BLaER1 (cell line): Measurements from ENCODE around the gene UAP1L1.
"Not testable (repeated sequence)": the region's sequence is repeated elsewhere in the genome, so short reads cannot be mapped to it uniquely, and the experiment has no call there.

ENCODE experiments used
- H3K27ac ChIP-seq: shearing (Covaris generic); formaldehyde crosslinking; 2 replicates; pipeline ENCODE4 v1.8.1; 2022
- H3K27me3 ChIP-seq: shearing (Covaris generic); formaldehyde crosslinking; 2 replicates; pipeline ENCODE4 v1.8.1; 2022
- H3K36me3 ChIP-seq: shearing (Covaris generic); formaldehyde crosslinking; 2 replicates; pipeline ENCODE4 v1.8.1; 2022
- H3K4me1 ChIP-seq: shearing (Covaris generic); formaldehyde crosslinking; 2 replicates; pipeline ENCODE4 v1.8.1; 2022
- H3K4me2 ChIP-seq: shearing (Covaris generic); formaldehyde crosslinking; 2 replicates; pipeline ENCODE4 v1.8.1; 2022
- H3K4me3 ChIP-seq: shearing (Covaris generic); formaldehyde crosslinking; 2 replicates; pipeline ENCODE4 v1.8.1; 2022
- H3K9ac ChIP-seq: shearing (Covaris generic); formaldehyde crosslinking; 2 replicates; pipeline ENCODE4 v1.8.1; 2022
- H3K9me3 ChIP-seq: shearing (Covaris generic); formaldehyde crosslinking; 2 replicates; pipeline ENCODE4 v1.8.1; 2022
- H4K20me1 ChIP-seq: shearing (Covaris generic); formaldehyde crosslinking; 2 replicates; pipeline ENCODE4 v1.8.1; 2022
- Cebpa-rat ChIP-seq: shearing (Covaris generic); IDR thresholded peaks from 2 replicates; pipeline ENCODE4 v1.8.1; 2022

The UAP1L1 gene

DNA sequence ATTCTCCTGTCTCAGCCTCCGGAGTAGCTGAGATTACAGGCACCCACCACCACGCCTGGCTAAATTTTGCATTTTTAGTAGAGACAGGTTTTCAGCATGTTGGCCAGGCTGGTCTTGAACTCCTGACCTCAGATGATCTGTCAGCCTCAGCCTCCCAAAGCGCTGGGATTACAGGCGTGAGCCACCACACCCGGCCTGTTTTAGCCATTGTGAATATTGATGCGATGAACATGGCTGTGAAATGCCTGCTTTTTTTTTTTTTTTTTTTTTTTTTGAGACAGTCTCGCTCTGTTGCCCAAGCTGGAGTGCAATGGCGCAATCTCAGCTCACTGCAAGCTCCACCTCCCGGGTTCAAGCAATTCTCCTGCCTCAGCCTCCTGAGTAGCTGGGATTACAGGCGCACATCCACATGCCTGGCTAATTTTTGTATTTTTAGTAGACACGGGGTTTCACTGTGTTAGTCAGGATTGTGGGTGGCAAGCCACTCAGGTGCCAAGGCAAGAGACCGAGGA lies 40.8 kb downstream of the UAP1L1 start:
- H3K36me3 ChIP-seq, H3K9me3 ChIP-seq, H4K20me1 ChIP-seq, H3K27me3 ChIP-seq, H3K4me3 ChIP-seq: not testable (repeated sequence)
- Histone ChIP-seq H3K9ac (0 out of 2 replicates have a peak overlapping the region, but pooled peaks have one; percentile 85), H3K27ac (peak overlapping the region; percentile 88), H3K4me2 (peak overlapping the region; percentile 100), H3K4me1 (peaks cover 86% of the 10 kb centered on the region)
- peak; percentile 89; the same call in 1 of the 2 replicates for TF ChIP-seq Cebpa-rat

DNA sequence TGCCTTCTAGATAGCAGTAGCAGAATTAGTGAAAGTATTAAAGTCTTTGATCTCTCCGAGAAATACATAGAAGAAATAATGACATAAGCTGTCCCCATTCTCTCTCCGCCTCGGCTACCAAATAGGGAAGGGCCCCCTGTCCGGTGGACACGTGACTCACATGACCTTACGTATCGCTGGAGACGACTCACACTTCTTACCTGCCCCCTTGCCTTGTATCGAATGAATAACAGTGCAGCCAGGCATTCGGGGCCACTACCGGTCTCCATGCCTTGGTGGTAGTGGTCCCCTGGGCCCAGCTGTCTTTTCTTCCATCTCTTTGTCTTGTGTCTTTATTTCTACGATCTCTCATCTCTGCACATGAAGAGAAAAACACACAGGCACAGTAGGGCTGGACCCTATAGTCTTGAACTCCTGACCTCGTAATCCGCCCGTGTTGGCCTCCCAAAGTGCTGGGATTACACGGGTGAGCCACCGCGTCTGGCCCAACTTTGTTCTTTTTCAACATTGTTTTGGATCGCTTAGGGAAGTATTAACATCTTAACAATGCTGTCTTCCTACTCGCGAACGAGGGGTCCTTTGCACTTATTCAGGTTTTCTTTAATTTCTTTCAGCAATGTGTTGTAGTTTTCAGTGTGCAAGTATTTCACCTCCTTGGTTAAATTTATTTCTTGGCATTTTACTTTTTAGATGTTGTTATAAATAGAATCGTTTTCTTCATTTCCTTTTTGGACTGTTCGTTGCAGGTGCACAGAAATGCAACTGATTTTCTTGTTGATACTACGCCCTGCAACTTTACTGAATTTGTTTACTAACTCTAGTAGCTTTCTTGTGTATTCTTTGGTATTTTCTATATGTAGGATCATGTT lies 44.8 kb downstream of the UAP1L1 start:
- not testable (repeated sequence) for H3K27me3 ChIP-seq, H4K20me1 ChIP-seq, H3K36me3 ChIP-seq, H3K9me3 ChIP-seq
- Histone ChIP-seq H3K27ac (peak overlapping the region; percentile 62), H3K4me3 (peak overlapping the region; percentile 6; the same call in 1 of the 2 replicates), H3K4me2 (peak overlapping the region; percentile 90), H3K9ac (peak overlapping the region; percentile 59; the same call in 1 of the 2 replicates), H3K4me1 (peaks cover 95% of the 10 kb centered on the region)

DNA sequence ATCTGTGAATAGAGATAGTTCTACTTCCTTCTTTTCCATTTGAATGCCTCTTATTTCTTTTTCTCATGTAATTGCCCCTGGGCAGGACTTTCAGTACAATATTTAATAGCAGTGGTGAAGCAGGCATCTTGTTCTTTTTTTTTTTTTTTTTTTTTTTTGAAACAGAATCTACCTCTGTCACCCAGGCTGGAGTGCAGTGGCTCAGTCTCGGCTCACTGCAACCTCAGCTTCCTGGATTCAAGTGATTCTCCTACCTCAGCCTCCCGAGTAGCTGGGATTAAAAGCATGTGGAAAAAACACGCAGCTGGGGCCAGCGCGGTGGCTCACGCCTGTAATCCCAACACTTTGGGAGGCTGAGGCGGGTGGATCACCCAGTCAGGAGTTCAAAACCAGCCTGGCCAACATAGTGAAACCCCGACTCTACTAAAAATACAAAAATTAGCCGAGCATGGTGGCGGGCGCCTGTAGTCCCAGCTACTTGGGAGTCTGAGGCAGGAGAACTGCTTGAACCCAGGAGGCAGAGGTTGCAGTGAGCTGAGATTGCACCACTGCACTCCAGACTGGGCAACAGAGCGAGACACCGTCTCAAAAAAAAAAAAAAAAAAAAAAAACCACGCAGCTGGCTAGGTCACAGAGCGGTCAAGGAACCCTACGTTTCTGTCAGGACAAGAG lies 45.6 kb downstream of the UAP1L1 start:
- Histone ChIP-seq H3K27ac (peak overlapping the region; percentile 62), H3K4me3 (peak overlapping the region; percentile 33; the same call in 1 of the 2 replicates), H3K4me1 (peaks cover 95% of the 10 kb centered on the region), H3K4me2 (peak overlapping the region; percentile 90), H3K9ac (peak overlapping the region; percentile 18; the same call in 1 of the 2 replicates)
- not testable (repeated sequence) for H3K36me3 ChIP-seq, H3K27me3 ChIP-seq, H4K20me1 ChIP-seq, H3K9me3 ChIP-seq
- 0 out of 2 replicates have a peak, but pooled peaks have one; percentile 17 for TF ChIP-seq Cebpa-rat

DNA sequence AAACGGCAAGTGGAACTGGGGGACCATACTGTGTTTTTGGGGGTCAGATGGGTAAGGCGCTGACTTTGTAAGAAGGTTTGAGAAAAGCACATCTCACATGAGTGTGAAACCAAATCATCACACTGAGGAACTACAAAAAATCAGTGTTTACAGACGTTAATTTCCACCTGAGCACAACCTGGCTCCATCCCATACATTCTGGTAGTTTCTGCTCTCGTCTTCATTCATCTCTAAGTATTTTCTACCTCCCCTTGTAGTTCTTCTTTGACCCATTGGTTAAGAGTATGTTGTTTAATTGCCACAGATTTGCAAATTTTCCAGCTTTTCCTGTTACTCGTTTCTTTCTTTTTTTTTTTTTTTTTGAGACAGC lies 46.1 kb downstream of the UAP1L1 start:
- TF ChIP-seq Cebpa-rat, result no peak
- Histone ChIP-seq H3K4me2 (peak overlapping the region; percentile 90), H3K27ac (peak overlapping the region; percentile 62), H4K20me1 (no peaks in the 10 kb centered on the region), H3K4me1 (peaks cover 95% of the 10 kb centered on the region), H3K27me3 (no peaks in the 10 kb centered on the region), H3K9ac (0 out of 2 replicates have a peak overlapping the region, but pooled peaks have one; percentile 18), H3K4me3 (no peak overlapping the region), H3K9me3 (no peaks in the 10 kb centered on the region), H3K36me3 (no peaks in the 10 kb centered on the region)

DNA sequence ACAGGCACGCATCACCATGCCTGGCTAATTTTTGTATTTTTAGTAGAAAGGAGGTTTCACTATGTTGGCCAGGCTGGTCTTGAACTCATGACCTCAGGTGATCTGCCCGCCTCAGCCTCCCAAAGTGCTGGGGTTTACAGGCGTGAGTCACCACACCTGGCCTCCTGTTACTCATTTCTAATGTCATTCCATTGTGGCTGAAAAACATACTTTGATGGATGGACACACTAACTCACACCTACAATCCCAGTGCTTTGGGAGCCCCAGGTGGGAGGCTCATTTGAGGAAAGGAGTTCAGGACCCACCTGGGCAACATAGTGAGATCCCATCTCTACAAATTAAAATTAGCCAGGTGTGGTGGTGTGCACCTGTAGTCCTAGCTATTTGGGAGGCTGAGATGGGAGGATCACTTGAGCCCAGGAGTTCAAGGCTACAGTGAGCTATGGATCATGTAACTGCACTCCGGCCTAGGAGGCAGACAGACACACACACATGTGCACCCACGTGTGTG lies 46.7 kb downstream of the UAP1L1 start:
- not testable (repeated sequence) for H4K20me1 ChIP-seq, H3K9me3 ChIP-seq, H3K27me3 ChIP-seq, H3K4me3 ChIP-seq, H3K9ac ChIP-seq, H3K36me3 ChIP-seq
- H3K4me1 ChIP-seq, result peaks cover 93% of the 10 kb centered on the region
- peak overlapping the region; percentile 90 for H3K4me2 ChIP-seq
- H3K27ac ChIP-seq, result peak overlapping the region; percentile 62

DNA sequence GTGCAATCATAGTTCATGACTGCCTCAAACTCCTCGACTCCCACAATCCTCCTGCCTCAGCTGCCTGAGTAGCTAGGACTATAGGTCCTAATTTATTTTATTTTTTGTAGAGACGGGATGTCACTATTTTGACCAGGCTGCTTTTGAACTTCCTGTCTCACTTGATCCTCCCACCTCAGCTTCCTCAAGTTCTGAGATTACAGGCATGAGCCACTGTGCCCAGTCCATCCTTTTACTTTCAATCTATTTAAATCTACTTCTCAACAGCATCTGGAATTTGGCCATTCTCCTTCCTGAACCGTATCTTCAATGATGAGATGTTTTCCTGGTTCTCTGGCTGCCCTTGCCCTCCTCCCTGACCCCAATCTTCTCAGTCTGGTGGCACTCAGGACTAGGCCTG lies 49.5 kb downstream of the UAP1L1 start:
- Histone ChIP-seq H3K9ac (peak overlapping the region; percentile 89), H3K27ac (peak overlapping the region; percentile 92), H3K27me3 (no peaks in the 10 kb centered on the region), H3K9me3 (no peaks in the 10 kb centered on the region), H3K4me2 (peak overlapping the region; percentile 91), H3K4me1 (peaks cover 84% of the 10 kb centered on the region), H3K4me3 (peak overlapping the region; percentile 82), H3K36me3 (no peaks in the 10 kb centered on the region), H4K20me1 (no peaks in the 10 kb centered on the region)
- TF ChIP-seq Cebpa-rat, result no peak

DNA sequence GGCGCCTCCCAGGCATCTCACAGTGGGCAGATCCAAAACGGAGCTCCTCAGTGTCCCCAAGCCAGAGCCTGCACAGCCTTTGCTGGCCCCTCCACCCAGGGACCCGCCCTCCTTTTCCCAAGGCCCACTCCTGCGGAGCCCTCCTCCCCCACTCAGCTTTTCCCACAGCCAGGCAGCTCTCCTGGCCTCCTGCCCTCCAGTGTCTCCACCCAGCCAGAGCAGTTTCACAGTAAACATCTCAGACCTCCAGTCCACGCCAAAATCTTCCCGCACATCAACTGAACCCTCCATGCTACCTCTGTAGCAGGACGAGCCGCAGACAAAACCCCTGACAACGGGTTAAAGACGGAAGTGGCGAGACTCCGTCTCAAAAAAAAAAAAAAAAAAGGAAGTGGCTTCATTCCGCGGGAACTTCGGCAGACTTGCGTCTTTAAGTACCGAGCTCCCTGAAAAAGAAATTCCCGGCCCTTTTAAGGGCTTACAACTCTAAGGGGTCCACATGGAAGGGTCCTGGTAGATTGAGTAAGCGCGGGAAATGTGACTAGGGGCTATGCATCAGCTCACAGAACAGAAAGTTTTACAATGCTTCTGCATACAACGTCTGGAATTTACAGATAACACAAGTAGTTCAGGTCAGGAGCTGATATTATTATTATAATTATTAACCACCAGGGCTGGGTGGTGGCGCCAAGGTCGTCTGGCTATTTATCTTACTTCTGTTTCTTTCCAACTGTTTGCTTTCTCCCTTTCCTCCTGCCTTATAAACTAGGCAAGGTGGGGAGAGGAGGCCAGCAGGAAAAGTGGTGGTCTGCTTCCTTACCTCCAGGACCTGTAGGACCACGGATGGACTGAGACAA lies 50.2 kb downstream of the UAP1L1 start:
- peak overlapping the region; percentile 82 for H3K4me3 ChIP-seq
- H4K20me1 ChIP-seq, result no peaks in the 10 kb centered on the region
- H3K4me2 ChIP-seq, result peak overlapping the region; percentile 91
- peaks cover 78% of the 10 kb centered on the region for H3K4me1 ChIP-seq
- H3K27me3 ChIP-seq, result no peaks in the 10 kb centered on the region
- peak overlapping the region; percentile 89 for H3K9ac ChIP-seq
- H3K9me3 ChIP-seq, result no peaks in the 10 kb centered on the region
- H3K27ac ChIP-seq, result peak overlapping the region; percentile 92
- no peak for TF ChIP-seq Cebpa-rat
- no peaks in the 10 kb centered on the region for H3K36me3 ChIP-seq

DNA sequence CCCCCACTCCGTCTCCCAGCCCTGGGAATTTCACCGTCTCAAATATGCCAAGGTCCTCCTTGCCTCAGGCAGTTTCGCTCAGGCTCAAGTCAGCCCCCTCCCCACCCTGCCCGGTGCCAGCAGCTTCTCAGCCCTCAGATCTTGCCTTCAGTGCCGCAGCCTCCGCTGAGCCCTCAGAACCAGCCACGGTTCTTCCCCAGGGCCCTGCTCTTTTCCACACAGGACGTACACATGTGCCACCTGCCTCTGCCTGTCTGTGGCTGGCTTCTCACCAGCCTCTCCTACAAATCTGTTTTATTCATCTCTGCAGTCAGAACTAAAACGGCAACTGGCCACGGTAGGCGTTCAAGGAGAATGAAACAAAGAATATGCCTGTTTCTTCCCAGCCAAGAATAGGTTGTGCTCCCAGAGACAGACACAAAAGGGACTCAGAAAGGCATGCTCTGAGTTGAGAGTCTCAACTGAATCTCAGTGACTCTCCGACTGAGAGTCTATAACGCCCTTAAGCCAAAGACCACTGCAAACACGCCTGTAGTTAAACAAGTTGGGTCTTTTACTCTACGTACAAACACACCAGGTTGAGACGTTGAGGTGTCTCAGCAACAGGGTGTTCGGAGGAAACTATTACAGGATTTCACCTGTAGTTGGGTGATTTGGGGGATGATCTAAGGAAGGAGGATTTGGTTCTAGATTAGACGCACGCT lies 51.0 kb downstream of the UAP1L1 start:
- Histone ChIP-seq H3K4me3 (peak overlapping the region; percentile 82), H3K9me3 (no peaks in the 10 kb centered on the region), H3K9ac (peak overlapping the region; percentile 89), H3K36me3 (no peaks in the 10 kb centered on the region), H3K4me2 (peak overlapping the region; percentile 91), H3K27ac (peak overlapping the region; percentile 92), H4K20me1 (no peaks in the 10 kb centered on the region), H3K4me1 (peaks cover 71% of the 10 kb centered on the region), H3K27me3 (no peaks in the 10 kb centered on the region; the same call in 1 of the 2 replicates)
- TF ChIP-seq Cebpa-rat, result no peak
